ENCODE data around the gene NEUROD2.

DNA sequence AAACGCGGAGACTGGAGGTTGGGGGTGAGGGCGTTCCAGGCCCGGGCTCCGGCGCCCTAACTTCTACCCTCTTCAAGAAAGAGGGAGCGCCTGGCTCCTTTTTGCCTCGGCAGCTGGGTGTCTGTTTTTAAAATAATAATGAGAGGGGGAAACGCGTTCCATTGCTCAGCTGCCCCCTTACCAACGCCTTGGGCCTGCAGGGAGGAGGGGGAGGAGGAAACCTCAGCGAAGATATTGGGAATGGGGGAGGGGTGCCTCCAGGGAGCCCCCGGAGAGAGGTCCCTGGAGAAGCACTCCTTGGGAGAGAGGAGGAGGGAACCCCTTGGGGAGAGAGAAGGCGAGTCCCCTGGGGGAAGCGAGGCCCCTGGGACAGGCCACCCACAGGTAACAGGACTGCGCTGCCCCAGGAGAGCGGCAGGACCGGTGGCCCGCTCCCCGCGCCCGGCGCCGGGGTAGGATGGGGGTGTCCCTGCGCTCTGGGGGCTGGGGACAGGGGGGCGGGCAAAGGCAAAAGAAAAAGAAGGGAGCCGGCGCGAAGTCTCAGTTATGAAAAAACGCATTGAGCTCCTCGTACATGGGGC lies 2.7 kb downstream of the NEUROD2 start:
- no peak for TF ChIP-seq EZH2phosphoT487 (IDR thresholded peaks at IDR 0.05; ENCODE audit: borderline replicate concordance, low read length)
- TF ChIP-seq, protein P1, sequence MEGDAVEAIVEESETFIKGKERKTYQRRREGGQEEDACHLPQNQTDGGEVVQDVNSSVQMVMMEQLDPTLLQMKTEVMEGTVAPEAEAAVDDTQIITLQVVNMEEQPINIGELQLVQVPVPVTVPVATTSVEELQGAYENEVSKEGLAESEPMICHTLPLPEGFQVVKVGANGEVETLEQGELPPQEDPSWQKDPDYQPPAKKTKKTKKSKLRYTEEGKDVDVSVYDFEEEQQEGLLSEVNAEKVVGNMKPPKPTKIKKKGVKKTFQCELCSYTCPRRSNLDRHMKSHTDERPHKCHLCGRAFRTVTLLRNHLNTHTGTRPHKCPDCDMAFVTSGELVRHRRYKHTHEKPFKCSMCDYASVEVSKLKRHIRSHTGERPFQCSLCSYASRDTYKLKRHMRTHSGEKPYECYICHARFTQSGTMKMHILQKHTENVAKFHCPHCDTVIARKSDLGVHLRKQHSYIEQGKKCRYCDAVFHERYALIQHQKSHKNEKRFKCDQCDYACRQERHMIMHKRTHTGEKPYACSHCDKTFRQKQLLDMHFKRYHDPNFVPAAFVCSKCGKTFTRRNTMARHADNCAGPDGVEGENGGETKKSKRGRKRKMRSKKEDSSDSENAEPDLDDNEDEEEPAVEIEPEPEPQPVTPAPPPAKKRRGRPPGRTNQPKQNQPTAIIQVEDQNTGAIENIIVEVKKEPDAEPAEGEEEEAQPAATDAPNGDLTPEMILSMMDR (conservative IDR thresholded peaks at IDR 0.05; ENCODE audit: low read depth, low read length), result no peak

Measured in PC-3 (cell line).